WERI-Rb-1 (cell line): ENCODE measurements around the gene DHRS4.

Source experiments
- DNase-seq: peaks from one replicate; pipeline ENCODE4 v3.0.0-alpha.2; 2020
- H3K27ac ChIP-seq: fragments of 250-450 bp; sonication (Bioruptor Pico); 2 replicates; pipeline ENCODE4 v1.5.1; 2020; ENCODE audit warnings: mild to moderate bottlenecking, moderate library complexity
- H3K27me3 ChIP-seq: fragments of 250-450 bp; sonication (Bioruptor Pico); 2 replicates; pipeline ENCODE4 v1.5.1; 2021; ENCODE audit warnings: mild to moderate bottlenecking, low read depth, moderate library complexity; ENCODE audit not compliant: insufficient read depth, severe bottlenecking
- H3K36me3 ChIP-seq: fragments of 250-450 bp; sonication (Bioruptor Pico); 2 replicates; pipeline ENCODE4 v1.5.1; 2020; ENCODE audit warnings: mild to moderate bottlenecking, moderate library complexity
- H3K4me3 ChIP-seq: 2 replicates; pipeline ENCODE4 v1.5.1; 2011; ENCODE audit warnings: low read depth, mild to moderate bottlenecking, control low read depth, low read length
- H3K9me3 ChIP-seq: fragments of 250-450 bp; sonication (Bioruptor Pico); 2 replicates; pipeline ENCODE4 v1.5.1; 2021; ENCODE audit warnings: mild to moderate bottlenecking, moderate library complexity; ENCODE audit not compliant: severe bottlenecking
- CTCF ChIP-seq: IDR thresholded peaks from 2 replicates; pipeline ENCODE4 v1.5.1; 2011; ENCODE audit warnings: low read depth, mild to moderate bottlenecking, control low read depth, inconsistent platforms, low read length

DHRS4 gene

GRCh38 chr14:23930742-23931141 is 22.8 kb upstream of the DHRS4 start:
- no peak for TF ChIP-seq CTCF
- no peaks in the 10 kb centered on the region for H3K27me3 ChIP-seq
- DNase-seq = no peak
- no peaks in the 10 kb centered on the region for H3K36me3 ChIP-seq
- no peak overlapping the region for H3K27ac ChIP-seq
- no peaks in the 10 kb centered on the region for H3K9me3 ChIP-seq
- no peak overlapping the region for H3K4me3 ChIP-seq

- H3K36me3 ChIP-seq = no peaks in the 10 kb centered on the region
- no peak for TF ChIP-seq CTCF
- H3K27me3 ChIP-seq = no peaks in the 10 kb centered on the region
- no peak overlapping the region for H3K27ac ChIP-seq
- no peaks in the 10 kb centered on the region for H3K9me3 ChIP-seq
- no peak for DNase-seq
- no peak overlapping the region for H3K4me3 ChIP-seq
Observed at GRCh38 chr14:23931721-23932289, 21.8 kb upstream of the DHRS4 start.

GRCh38 chr14:23932639-23933038 is 20.9 kb upstream of the DHRS4 start:
- Histone ChIP-seq H3K4me3 (no peak overlapping the region), H3K27me3 (no peaks in the 10 kb centered on the region), H3K27ac (no peak overlapping the region), H3K9me3 (no peaks in the 10 kb centered on the region), H3K36me3 (no peaks in the 10 kb centered on the region)
- DNase-seq = no peak
- no peak for TF ChIP-seq CTCF

- H3K27me3 ChIP-seq = no peaks in the 10 kb centered on the region
- H3K9me3 ChIP-seq = no peaks in the 10 kb centered on the region
- no peak overlapping the region for H3K27ac ChIP-seq
- H3K36me3 ChIP-seq = no peaks in the 10 kb centered on the region
- H3K4me3 ChIP-seq = no peak overlapping the region
- no peak for DNase-seq
- no peak for TF ChIP-seq CTCF
Observed at GRCh38 chr14:23933108-23933741, 20.3 kb upstream of the DHRS4 start.

- DNase-seq = no peak
- no peaks in the 10 kb centered on the region for H3K36me3 ChIP-seq
Observed at GRCh38 chr14:23933742-23934128, 19.8 kb upstream of the DHRS4 start.

More at GRCh38 chr14:23933742-23934128, 19.8 kb upstream of the DHRS4 start:
- H3K27me3 ChIP-seq = no peaks in the 10 kb centered on the region
- no peak for TF ChIP-seq CTCF
- H3K27ac ChIP-seq = no peak overlapping the region
- no peak overlapping the region for H3K4me3 ChIP-seq
- H3K9me3 ChIP-seq = no peaks in the 10 kb centered on the region
